ENCODE data around the gene PPFIBP2.

DNA sequence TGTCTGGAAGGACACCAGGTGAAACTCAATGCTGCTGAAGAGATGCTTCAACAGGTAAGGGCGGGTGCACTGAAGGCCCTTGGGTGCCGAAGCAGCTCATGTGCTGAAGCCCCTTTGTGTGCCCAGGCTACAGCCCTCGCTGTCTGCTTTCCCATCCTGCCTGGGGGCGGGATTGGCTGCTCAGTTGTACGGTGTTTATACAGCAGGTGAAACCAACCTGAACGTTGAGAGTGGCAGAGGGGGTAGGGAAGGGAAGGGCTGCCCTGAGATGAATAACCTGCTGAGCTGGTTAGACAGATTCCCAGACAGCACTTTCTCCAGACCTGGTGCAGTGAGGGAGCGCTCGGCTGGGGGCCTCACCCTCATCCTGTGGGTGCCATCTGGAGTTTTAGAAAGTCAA lies 83.8 kb downstream of the PPFIBP2 start:
- TF ChIP-seq, protein P1, sequence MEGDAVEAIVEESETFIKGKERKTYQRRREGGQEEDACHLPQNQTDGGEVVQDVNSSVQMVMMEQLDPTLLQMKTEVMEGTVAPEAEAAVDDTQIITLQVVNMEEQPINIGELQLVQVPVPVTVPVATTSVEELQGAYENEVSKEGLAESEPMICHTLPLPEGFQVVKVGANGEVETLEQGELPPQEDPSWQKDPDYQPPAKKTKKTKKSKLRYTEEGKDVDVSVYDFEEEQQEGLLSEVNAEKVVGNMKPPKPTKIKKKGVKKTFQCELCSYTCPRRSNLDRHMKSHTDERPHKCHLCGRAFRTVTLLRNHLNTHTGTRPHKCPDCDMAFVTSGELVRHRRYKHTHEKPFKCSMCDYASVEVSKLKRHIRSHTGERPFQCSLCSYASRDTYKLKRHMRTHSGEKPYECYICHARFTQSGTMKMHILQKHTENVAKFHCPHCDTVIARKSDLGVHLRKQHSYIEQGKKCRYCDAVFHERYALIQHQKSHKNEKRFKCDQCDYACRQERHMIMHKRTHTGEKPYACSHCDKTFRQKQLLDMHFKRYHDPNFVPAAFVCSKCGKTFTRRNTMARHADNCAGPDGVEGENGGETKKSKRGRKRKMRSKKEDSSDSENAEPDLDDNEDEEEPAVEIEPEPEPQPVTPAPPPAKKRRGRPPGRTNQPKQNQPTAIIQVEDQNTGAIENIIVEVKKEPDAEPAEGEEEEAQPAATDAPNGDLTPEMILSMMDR (IDR thresholded peaks at IDR 0.05) = no peak
- no peak for TF ChIP-seq EP300 (IDR thresholded peaks at IDR 0.05)
